GM21526 (cell line): Measurements from ENCODE around the gene TMEM30B.
"Not testable (repeated sequence)": the region's sequence is repeated elsewhere in the genome, so short reads cannot be mapped to it uniquely, and the experiment has no call there.

Experiments used
- ATAC-seq: cut with Tn5 transposase; IDR thresholded peaks from one replicate; pipeline ENCODE4 v1.9.1; 2021; ENCODE audit warnings: moderate library complexity; ENCODE audit not compliant: unreplicated experiment, low FRiP score

TMEM30B gene

DNA sequence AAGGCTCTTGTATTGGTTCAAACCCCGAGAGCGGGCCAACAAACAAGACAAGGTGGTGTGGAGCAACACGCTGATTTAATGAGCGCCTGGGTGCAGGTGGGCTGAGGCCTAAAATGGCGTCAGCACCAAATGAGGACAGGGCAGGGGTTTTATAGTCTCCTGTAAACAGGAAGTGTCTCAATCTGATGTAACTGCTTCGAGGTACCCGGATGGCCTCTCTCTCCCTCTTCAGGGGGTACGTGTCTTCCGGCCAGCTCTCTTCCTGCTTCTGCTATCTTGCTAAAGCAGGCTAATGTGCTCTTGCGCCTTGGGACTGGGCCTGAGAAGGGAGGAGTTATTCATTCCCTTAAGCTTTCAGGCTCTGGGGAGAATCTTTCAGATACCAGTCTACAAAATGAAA is 41.9 kb downstream of the TMEM30B start:
- not testable (repeated sequence) for ATAC-seq

DNA sequence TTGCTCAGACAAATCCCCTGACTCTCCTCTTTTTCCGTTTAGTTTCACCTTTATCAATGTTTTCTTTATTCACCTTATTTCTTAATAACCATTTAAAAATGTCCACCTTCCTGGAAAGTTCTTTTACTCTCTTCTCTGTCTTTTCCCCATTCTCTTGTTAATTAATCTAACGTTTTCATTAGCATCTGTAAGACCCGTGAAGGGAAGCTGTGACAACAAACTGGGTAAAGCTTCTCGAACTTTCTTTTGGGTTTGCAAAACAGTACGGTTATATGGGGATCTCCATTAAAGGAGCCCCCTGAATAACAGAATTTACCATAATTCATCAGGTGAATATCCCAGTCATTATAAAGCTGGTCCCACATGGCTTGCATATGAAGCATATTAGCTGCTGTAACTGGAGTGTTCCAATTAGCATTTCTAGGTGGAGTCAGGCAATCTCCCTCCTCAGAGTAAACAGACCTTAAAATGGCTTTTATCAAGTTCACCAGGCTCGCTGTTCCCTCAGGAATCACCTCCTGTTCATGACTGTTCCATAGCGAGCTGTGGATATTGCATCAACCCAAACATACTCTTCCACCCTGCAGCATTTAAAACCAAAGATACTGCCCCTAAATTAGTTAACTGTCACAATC is 42.4 kb downstream of the TMEM30B start:
- ATAC-seq: no peak

- ATAC-seq: no peak
These were observed 46.8 kb downstream of the TMEM30B start for GRCh38 chr14:61234215-61234916.

DNA sequence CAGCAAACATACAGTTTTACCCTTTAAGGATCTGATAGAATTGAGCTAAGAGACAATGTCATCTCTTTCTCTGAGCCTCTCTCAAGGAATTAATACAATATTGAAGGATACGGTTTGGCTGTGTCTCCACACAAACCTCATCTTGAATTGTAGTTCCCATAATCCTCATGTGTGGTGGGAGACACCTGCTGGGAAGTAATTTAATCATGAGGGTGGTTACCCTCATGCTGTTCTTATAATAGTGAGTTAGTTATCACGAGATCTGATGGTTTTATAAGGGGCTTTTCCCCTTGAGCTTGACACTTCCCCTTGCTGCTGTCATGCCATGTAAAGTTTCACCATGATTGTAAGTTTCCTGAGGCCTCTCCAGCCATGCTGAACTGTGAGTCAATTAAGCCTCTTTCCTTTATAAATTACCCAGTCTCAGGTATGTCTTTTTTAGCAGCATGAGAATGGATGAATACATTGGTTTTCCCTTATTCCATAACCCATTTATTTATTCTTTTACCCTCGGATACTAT is 47.6 kb downstream of the TMEM30B start:
- no peak for ATAC-seq

DNA sequence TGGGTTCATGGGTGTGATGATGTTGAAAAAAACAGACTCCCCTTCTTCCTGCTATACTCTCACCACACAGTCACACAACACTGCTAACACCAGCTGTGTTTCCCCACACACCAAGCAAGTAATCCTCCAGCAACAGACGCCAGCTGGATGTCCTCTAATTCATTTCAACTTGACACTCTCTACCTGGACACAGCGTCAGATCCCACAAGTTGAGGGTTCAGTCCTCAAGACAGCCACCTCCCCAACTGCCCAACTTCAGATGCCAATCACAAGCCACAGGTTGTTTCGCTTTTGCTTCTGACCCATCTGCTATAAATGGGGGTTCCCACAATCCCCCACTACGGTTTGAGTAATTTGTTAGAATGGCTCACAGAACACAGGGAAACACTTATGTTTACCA is 49.3 kb downstream of the TMEM30B start:
- no peak for ATAC-seq

DNA sequence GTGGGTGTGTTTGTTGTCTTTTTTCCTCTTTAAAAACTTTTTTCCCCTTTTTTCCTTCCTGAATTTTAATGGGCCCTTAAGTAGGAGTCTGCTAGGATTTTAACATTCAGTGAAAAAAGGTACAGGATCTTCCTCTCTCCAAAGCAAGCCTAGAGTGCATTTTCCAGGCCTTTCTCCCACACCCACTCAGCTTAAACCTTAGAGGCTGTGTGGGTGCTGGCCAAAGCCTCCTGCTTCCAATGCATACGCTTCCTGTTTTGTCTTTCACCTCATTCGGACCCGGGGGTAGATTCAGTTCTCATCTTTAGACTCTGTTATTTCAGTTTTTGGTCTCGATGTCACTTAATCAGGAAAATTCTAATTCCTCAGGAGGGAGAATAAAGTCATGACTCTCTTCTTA is 51.2 kb downstream of the TMEM30B start:
- no peak for ATAC-seq

- ATAC-seq: no peak
These were observed 51.7 kb downstream of the TMEM30B start for GRCh38 chr14:61229475-61229888.

DNA sequence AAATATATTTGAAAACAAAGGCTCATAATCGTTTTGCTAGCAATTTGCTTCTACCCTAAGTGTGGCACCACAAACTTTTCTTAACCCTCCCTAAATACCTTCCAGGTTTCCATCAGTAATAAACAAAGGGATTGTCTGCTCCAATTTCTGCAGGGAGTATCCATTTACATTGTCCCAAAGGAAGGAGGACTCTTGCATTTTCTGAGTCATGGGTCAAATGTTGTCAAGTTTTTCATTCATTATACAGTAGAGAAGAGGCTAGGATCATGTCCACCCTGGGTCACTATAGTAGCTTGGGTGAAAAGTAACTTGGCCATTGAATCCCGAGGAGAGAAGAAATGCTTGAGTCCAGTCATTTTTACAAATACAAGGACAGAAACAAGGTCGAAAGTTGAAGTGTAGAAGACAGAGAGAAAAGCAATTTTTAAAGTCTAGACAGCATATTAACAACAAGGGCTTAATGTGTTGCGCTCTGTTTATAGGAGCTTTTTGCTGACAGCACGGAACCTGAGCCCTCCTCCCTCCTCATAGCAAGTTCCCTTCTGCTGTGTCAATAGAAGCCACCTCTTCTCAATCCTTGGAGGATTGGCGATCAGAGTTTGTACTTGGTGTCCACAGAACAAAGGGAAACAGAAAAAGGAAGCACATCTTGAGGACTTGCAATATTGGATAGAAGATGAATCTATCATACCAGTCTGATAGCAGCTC is 53.1 kb downstream of the TMEM30B start:
- no peak for ATAC-seq
